ENCODE measurements around the gene PYM1.

The PYM1 gene

DNA sequence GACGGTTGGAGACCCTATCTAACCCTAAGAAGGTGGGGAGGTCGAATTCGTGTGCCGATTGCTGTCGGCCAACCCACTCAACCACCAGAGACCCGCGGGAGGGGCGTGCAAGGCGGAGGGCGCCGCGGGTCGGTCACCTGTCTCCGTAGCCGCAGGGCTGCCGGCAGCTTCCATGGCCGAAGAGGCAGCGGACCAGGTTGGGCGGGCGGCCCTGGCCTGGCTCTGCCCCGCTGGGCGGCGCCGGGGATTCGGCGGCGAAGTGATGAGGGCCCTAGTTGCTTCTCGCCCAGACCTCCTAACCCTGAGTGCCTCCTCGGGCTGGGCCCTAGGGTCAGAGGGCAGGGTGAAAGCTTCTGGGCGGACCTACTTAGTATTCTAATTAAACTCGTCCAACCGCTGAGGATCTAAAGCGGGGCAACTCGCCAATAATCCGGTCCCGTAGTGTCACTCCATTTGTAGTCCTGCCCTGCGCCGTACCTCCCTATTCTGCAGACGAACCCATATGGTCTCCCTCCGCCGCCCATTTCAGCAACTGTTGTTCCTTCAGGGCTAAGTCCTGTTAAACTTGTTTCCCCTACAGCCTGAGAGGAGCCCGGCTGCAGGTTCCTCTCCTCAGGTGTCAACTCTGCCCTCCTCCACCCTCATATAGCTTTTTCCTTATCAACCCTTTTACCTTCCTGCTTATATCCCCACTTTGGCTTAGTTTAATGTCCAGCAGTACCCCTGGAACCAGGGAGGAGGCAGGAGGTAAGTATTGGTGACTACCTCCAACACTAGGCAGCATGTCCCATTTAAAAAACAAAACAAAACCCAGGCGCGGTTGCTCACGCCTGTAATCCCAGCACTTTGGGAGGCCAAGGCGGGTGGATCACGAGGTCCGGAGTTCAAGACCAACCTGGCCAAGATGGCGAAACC lies at the start of gene PYM1:
Gene PYM1, minus strand, starts transcription at position 307 of the 915 bp plus-strand sequence. Its CDS starts 133 bp downstream, at position 174.
- peak; percentile 70 for DNase-seq (ENCODE audit: low spot score)

- peak; percentile 56 for DNase-seq (ENCODE audit: low spot score)
Observed at GRCh38 chr12:55974308-55974730, 46.6 kb upstream of the PYM1 start.

- peak; percentile 96 for DNase-seq (ENCODE audit: low spot score)
Observed at GRCh38 chr12:55973599-55974307, 46.1 kb upstream of the PYM1 start, which contains the start of gene RAB5B. Gene RAB5B (plus strand): TSS chr12:55974078. CDS start chr12:55986961, 12,883 bp downstream.

DNA sequence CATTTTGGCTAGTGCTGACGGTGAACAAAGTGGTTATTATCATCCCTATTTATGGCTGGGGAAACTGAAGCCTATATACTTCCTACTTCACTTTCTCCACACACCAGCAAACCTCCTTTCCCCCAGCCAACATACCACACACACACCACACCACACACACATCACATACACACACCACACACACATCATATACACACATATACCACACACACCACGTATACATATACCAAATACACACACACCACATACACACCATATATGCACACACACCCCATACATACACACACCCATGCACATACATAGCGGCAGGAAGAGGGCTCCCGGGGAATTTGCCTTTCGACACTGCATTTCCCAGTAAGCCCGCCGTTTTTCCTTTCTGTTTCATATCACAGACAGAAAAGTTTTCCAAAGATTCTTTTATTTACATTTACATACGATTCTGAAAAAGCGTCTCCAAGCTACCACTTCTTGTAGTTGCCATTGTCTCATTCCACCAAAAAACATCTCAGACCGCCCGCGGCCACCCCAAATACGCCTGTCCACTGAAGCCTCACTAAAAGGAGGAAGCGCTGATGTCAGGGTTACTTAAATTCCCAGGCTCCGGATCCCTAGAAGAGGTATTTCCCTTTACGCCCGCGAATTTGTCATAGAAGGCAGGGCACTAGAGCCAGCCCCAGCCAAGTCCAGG lies 45.4 kb upstream of the PYM1 start:
- DNase-seq (ENCODE audit: low spot score): no peak

GRCh38 chr12:55972456-55972855 lies 44.8 kb upstream of the PYM1 start:
- no peak for DNase-seq (ENCODE audit: low spot score)

- DNase-seq (ENCODE audit: low spot score): no peak
Observed at GRCh38 chr12:55972042-55972441, 44.3 kb upstream of the PYM1 start.

- no peak for DNase-seq (ENCODE audit: low spot score)
Observed at GRCh38 chr12:55970775-55971174, 43.1 kb upstream of the PYM1 start.

- no peak for DNase-seq (ENCODE audit: low spot score)
Observed at GRCh38 chr12:55969356-55969755, 41.7 kb upstream of the PYM1 start.

DNA sequence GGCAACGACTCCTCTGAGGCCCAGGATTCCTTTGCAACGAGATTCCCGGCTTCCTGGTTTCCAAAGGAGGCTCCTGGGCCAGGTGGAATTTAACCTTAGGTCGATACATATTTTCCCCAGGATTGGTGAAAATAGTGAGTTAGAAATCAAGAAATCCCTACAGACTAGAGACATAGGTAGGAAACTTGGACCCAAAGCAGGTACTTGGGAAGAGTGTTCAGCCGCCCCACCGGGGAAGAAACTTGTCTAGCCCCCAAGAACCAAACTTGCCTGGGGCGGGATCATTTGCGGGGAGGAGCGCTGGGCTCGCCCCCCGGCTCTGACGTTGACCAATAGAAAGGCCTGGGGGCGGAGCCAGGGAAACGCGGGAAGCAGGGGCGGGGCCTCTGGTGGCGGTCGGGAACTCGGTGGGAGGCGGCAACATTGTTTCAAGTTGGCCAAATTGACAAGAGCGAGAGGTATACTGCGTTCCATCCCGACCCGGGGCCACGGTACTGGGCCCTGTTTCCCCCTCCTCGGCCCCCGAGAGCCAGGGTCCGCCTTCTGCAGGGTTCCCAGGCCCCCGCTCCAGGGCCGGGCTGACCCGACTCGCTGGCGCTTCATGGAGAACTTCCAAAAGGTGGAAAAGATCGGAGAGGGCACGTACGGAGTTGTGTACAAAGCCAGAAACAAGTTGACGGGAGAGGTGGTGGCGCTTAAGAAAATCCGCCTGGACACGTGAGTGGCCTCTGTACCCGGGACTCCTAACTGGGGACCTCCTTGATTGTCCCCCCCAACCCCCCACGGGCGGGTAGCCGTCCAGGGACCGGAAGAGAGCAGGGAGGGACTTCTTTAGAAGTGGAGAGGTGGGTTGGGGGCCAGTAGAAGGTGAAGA lies 39.0 kb upstream of the PYM1 start, which contains the start of gene CDK2:
Gene CDK2, plus strand, starts transcription at position 423 of the 874 bp plus-strand sequence. Its CDS starts 179 bp downstream, at position 602.
- DNase-seq (ENCODE audit: low spot score): peak; percentile 94

DNA sequence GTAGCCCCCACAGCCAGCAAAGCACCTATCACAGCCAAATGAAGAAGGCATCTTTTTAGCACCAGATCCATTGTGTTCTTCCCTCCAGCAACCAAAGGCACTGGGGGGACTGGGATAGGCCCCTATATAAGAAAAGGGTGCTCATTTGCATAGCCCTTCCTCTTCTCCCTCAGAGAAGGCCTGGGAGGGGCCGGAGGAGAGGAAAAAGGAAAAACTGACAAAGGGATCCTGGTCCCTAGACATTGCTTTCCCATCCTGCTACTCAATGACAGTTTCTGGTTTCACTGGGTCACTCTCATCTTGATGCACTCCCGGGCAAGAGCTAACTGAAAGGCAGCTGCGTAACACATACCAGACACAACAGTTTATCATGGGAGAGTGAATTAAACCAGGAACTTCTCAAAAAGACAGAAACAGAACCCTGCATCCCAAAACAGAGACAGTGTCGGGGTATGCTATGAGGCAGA lies 38.3 kb upstream of the PYM1 start, which contains the start of gene PMEL:
Gene PMEL, minus strand, starts transcription at position 102 of the 467 bp plus-strand sequence. Its CDS starts 31 bp downstream, at position 71.
- peak; percentile 14 for DNase-seq (ENCODE audit: low spot score)

DNA sequence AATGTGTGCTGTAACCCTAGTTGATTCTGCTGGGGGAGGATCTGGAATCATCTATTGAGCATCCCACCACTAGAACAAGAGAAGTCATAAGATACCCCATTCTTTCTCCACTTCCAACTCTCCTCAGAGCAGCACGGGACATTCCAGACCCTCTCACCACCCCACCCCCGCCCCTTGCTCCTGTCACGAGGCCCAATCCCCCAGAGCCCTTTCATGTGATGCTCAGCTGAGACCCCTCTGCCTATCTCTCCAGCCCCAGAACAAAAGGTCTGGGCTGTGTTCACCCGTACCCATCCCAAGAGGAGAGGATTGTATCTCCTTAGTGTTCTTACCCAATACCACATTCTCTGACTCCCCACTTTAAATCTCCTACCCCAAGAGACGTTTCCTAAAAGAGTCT lies 37.5 kb upstream of the PYM1 start:
- no peak for DNase-seq (ENCODE audit: low spot score)

- no peak for DNase-seq (ENCODE audit: low spot score)
Observed at GRCh38 chr12:55963760-55964159, 36.1 kb upstream of the PYM1 start.

DNA sequence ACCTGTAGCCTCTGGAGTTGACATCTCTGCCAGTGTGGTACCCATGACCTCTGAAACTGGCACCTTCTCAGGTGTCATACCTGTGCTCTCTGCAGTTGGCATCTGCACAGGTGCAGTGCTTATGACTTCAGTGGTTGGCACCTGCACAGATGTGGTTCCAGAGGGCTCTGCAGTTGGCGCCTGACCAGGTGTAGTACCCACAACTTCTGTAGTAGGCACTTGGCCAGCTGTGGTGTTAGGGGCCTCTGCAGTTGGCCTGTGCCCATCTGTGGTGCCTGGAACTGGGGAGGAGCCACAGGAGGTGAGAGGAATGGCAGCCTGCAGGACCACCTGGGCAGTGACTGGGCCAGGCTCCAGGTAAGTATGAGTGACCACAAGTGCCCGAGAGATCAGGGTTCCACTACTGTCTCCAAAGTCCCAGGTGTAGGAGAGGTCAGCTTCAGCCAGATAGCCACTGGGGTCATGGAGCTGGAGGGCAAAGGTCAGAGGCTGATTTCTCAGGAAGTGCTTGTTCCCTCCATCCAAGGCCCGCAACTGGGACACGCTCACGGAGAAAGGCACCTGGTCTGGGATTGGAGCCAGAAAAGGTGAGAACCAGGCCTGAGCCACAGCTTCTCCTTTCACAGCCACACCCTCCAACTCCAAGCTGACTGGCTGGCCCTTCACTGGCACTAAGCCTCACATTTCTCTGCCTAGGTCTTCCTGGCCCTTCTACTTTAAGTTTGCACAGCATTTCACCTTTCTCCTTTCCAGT lies 29.6 kb upstream of the PYM1 start:
- DNase-seq (ENCODE audit: low spot score): no peak

DNA sequence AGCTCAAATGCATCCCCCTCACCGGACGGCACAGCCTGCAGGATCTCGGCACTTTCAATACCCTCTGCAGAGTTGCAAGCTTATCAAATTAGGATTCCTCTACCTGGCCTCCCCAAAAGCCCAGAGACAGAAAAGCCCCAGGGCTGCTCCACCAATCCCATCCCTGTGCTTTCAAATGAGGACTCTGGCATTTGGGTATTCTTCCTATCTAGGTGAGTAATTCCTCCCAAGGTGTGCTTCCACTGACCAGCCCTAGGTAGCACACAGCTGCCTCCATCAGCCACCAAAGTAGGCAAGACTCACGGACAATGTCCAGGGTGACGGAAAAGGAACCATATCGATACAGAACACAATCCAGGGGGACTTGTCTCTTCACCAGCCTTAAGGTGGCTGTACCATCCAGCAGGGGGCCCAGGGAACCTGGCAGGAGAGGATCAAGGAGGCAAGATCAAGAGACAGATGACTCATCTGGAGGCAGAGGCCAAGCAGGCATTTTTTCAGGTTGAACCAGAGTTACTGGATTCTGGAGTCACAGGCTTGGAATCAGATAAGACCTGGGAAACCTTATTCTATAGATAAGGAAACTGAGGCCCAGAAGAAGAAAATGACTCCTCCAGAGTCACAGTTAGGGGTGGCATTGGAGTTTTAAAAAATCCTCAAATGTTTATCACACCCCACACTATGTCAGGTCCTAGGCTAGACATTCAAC lies 28.3 kb upstream of the PYM1 start:
- peak; percentile 25 for DNase-seq (ENCODE audit: low spot score)

DNA sequence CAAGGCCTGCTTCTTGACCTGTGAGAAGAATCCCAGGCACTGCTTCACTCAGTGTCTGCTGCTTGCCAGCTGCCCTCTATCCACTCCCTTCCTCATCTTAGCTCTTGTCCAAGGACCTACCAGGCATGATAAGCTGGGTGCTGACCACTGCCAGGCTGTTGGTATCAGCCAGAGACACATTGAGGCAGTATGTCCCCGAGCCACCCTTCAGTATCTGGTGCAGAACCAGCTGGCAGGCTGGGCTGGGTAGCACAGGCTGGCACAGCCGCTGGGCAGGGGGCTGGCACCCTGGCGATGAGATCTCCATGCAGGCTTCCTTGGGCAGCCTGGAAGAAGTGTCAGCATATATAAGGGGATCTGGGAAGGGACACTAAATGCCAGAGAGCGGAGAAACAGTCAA lies 27.6 kb upstream of the PYM1 start:
- no peak for DNase-seq (ENCODE audit: low spot score)

DNA sequence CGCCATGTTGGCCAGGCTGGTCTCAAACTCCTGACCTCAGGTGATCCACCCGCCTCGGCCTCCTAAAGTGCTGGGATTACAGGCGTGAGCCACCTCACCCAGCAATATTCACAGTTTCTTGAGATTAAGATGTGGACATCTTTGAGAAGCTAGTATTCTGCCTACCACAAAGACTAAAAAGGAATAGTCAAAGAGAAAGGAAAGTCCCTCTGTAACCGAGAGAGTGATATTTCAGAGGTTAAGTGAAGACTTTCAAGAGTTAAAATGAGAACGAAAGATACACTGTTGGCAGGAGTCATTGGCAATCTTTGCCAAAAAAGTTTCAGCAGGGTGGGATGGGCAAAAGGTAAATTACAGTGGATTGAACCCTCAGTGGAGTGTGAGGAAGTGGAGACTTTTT lies 18.9 kb upstream of the PYM1 start:
- no peak for DNase-seq (ENCODE audit: low spot score)

GRCh38 chr12:55942577-55943136 lies 15.0 kb upstream of the PYM1 start:
- DNase-seq (ENCODE audit: low spot score): no peak

DNA sequence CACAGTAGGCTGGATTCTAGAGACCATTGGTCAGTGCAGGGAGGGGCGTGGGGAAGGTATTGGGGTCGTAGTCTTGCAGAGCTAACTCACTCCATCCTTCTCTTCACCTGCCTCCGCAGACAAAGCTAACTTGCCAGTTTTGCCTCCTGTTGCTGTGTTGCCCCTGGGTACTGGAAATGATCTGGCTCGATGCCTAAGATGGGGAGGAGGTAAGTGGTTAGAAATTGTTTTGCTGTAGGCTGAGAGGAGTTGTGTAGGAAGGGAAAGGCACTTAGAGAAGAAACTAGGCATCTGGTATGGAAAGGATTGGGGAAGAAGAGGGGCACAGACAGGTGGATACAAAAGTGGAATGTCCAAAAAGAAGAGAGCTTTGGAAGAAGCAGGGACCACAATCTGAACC lies 14.4 kb upstream of the PYM1 start:
- DNase-seq (ENCODE audit: low spot score): no peak

DNA sequence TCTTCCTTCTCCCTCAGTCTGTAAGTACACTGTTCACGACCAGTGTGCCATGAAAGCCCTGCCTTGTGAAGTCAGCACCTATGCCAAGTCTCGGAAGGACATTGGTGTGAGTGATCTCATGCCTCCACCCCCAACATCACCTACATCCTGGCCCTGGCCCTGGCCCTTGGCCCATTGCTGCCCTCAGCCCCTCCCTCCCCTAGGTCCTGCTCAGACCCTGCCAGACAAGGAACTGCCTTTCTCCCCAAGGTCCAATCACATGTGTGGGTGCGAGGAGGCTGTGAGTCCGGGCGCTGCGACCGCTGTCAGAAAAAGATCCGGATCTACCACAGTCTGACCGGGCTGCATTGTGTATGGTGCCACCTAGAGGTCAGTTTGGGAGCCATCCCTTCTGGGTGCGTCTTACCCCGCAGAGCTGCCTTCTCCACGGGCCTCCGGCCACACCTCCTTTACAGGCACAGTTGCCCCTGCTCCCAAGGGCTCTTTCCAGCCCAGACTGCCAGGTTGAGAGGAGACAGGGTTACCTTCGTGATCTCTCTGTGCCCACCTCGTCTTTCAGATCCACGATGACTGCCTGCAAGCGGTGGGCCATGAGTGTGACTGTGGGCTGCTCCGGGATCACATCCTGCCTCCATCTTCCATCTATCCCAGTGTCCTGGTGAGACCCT lies 12.5 kb upstream of the PYM1 start:
- DNase-seq (ENCODE audit: low spot score): peak; percentile 84

Measured in germinal center (tissue), 1 donor.